ENCODE results near the gene TRA2A.
"Not testable (repeated sequence)": the region's sequence is repeated elsewhere in the genome, so short reads cannot be mapped to it uniquely, and the experiment has no call there.

TRA2A gene

GRCh38 chr7:23530405-23530804 is 1.4 kb downstream of the TRA2A start:
- Histone ChIP-seq H3K4me1 (peaks cover 35% of the 10 kb centered on the region), H3K36me3 (replicated peaks) (peaks cover 27% of the 10 kb centered on the region), H3K4me3 (peak overlapping the region; percentile 98), H3K27me3 (ENCODE audit: low read depth) (no peaks in the 10 kb centered on the region), H3K9me3 (no peaks in the 10 kb centered on the region)
- in situ Hi-C loops (cut with MboI; ENCODE audit: low sequenced_read_pairs) = no loop called here
- peak; percentile 46 to 55 for DNase-seq (ENCODE audit: low spot score in 2 of 2)

- H3K27me3 ChIP-seq (ENCODE audit: low read depth) = no peaks in the 10 kb centered on the region
- in situ Hi-C loops (cut with MboI; ENCODE audit: low sequenced_read_pairs) = no loop called here
Measured at GRCh38 chr7:23529262-23529859, 2.4 kb downstream of the TRA2A start.

GRCh38 chr7:23525611-23526010 is 6.2 kb downstream of the TRA2A start:
- H3K4me3 ChIP-seq; H3K27me3 ChIP-seq (ENCODE audit: low read depth); in situ Hi-C loops (cut with MboI; ENCODE audit: low sequenced_read_pairs); H3K9me3 ChIP-seq; DNase-seq (ENCODE audit: low spot score in 2 of 2): not testable (repeated sequence)
- Histone ChIP-seq H3K4me1 (peaks cover 60% of the 10 kb centered on the region), H3K36me3 (replicated peaks) (peaks cover 32% of the 10 kb centered on the region)

More at GRCh38 chr7:23529262-23529859, 2.4 kb downstream of the TRA2A start:
- H3K4me3 ChIP-seq = peak overlapping the region; percentile 98
- H3K36me3 ChIP-seq (replicated peaks) = peaks cover 27% of the 10 kb centered on the region
- peak in 1 of 2 experiments; percentile 11 for DNase-seq (ENCODE audit: low spot score in 2 of 2)
- H3K9me3 ChIP-seq = no peaks in the 10 kb centered on the region
- H3K4me1 ChIP-seq = peaks cover 37% of the 10 kb centered on the region

- no peaks in the 10 kb centered on the region for H3K27me3 ChIP-seq (ENCODE audit: low read depth)
- no peak for DNase-seq (ENCODE audit: low spot score in 2 of 2)
- in situ Hi-C loops (cut with MboI; ENCODE audit: low sequenced_read_pairs) = no loop called here
- H3K4me3 ChIP-seq = no peak overlapping the region
- H3K36me3 ChIP-seq (replicated peaks) = peaks cover 42% of the 10 kb centered on the region
- peaks cover 61% of the 10 kb centered on the region for H3K4me1 ChIP-seq
- no peaks in the 10 kb centered on the region for H3K9me3 ChIP-seq
Measured at GRCh38 chr7:23524473-23524872, 7.3 kb downstream of the TRA2A start.

GRCh38 chr7:23523486-23524075 is 8.2 kb downstream of the TRA2A start:
- Histone ChIP-seq H3K4me3 (no peak overlapping the region), H3K36me3 (replicated peaks) (peaks cover 51% of the 10 kb centered on the region), H3K27me3 (ENCODE audit: low read depth) (no peaks in the 10 kb centered on the region), H3K4me1 (peaks cover 61% of the 10 kb centered on the region), H3K9me3 (no peaks in the 10 kb centered on the region)
- in situ Hi-C loops (cut with MboI; ENCODE audit: low sequenced_read_pairs) = no loop called here
- no peak for DNase-seq (ENCODE audit: low spot score in 2 of 2)

GRCh38 chr7:23520582-23520981 is 11.2 kb downstream of the TRA2A start:
- Histone ChIP-seq H3K27me3 (ENCODE audit: low read depth) (no peaks in the 10 kb centered on the region), H3K9me3 (no peaks in the 10 kb centered on the region), H3K4me3 (no peak overlapping the region), H3K36me3 (replicated peaks) (peaks cover 62% of the 10 kb centered on the region), H3K4me1 (peaks cover 40% of the 10 kb centered on the region)
- DNase-seq (ENCODE audit: low spot score in 2 of 2) = peak in 1 of 2 experiments; percentile 31
- in situ Hi-C loops (cut with MboI; ENCODE audit: low sequenced_read_pairs) = no loop called here

GRCh38 chr7:23514755-23515154 is 17.0 kb downstream of the TRA2A start:
- Histone ChIP-seq H3K4me1 (no peaks in the 10 kb centered on the region), H3K4me3 (no peak overlapping the region), H3K36me3 (replicated peaks) (peaks cover 92% of the 10 kb centered on the region), H3K9me3 (no peaks in the 10 kb centered on the region), H3K27me3 (ENCODE audit: low read depth) (no peaks in the 10 kb centered on the region)
- no peak for DNase-seq (ENCODE audit: low spot score in 2 of 2)
- in situ Hi-C loops (cut with MboI; ENCODE audit: low sequenced_read_pairs) = no loop called here

GRCh38 chr7:23513746-23514145 is 18.0 kb downstream of the TRA2A start:
- H3K4me3 ChIP-seq; H3K27me3 ChIP-seq (ENCODE audit: low read depth); in situ Hi-C loops (cut with MboI; ENCODE audit: low sequenced_read_pairs); H3K4me1 ChIP-seq; H3K9me3 ChIP-seq; DNase-seq (ENCODE audit: low spot score in 2 of 2): not testable (repeated sequence)
- peaks cover 92% of the 10 kb centered on the region for H3K36me3 ChIP-seq (replicated peaks)

- Histone ChIP-seq H3K27me3 (ENCODE audit: low read depth) (no peaks in the 10 kb centered on the region), H3K36me3 (replicated peaks) (no peaks in the 10 kb centered on the region; the same call in 1 of the 2 replicates), H3K4me1 (peaks cover 5% of the 10 kb centered on the region; the same call in 1 of the 2 replicates), H3K9me3 (no peaks in the 10 kb centered on the region), H3K4me3 (no peak overlapping the region)
- DNase-seq (ENCODE audit: low spot score in 2 of 2) = no peak
- in situ Hi-C loops (cut with MboI; ENCODE audit: low sequenced_read_pairs) = no loop called here
Measured at GRCh38 chr7:23494009-23494408, 37.8 kb downstream of the TRA2A start.

GRCh38 chr7:23491502-23491901 is 40.3 kb downstream of the TRA2A start:
- DNase-seq (ENCODE audit: low spot score in 2 of 2) = peak in 1 of 2 experiments; percentile 46

GRCh38 chr7:23490357-23491135 is 41.2 kb downstream of the TRA2A start:
- H3K4me1 ChIP-seq = peaks cover 5% of the 10 kb centered on the region
- in situ Hi-C loops (cut with MboI; ENCODE audit: low sequenced_read_pairs) = no loop called here
- H3K4me3 ChIP-seq = peak overlapping the region; percentile 53
- no peaks in the 10 kb centered on the region for H3K9me3 ChIP-seq
- no peaks in the 10 kb centered on the region for H3K27me3 ChIP-seq (ENCODE audit: low read depth)
- H3K36me3 ChIP-seq (replicated peaks) = no peaks in the 10 kb centered on the region; the same call in 1 of the 2 replicates
- DNase-seq (ENCODE audit: low spot score in 2 of 2) = peak in 1 of 2 experiments; percentile 76

More at GRCh38 chr7:23491502-23491901, 40.3 kb downstream of the TRA2A start:
- Histone ChIP-seq H3K27me3 (ENCODE audit: low read depth) (no peaks in the 10 kb centered on the region), H3K9me3 (no peaks in the 10 kb centered on the region), H3K36me3 (replicated peaks) (no peaks in the 10 kb centered on the region; the same call in 1 of the 2 replicates), H3K4me1 (peaks cover 5% of the 10 kb centered on the region; the same call in 1 of the 2 replicates), H3K4me3 (peak overlapping the region; percentile 53)
- in situ Hi-C loops (cut with MboI; ENCODE audit: low sequenced_read_pairs) = no loop called here

- in situ Hi-C loops (cut with MboI; ENCODE audit: low sequenced_read_pairs); H3K4me1 ChIP-seq; H3K4me3 ChIP-seq; H3K36me3 ChIP-seq (replicated peaks); DNase-seq (ENCODE audit: low spot score in 2 of 2); H3K9me3 ChIP-seq; H3K27me3 ChIP-seq (ENCODE audit: low read depth): not testable (repeated sequence)
Measured at GRCh38 chr7:23488714-23489113, 43.1 kb downstream of the TRA2A start.

GRCh38 chr7:23487670-23488069 is 44.1 kb downstream of the TRA2A start:
- H3K9me3 ChIP-seq = no peaks in the 10 kb centered on the region
- H3K27me3 ChIP-seq (ENCODE audit: low read depth) = no peaks in the 10 kb centered on the region
- H3K36me3 ChIP-seq (replicated peaks) = no peaks in the 10 kb centered on the region; the same call in 1 of the 2 replicates
- H3K4me1 ChIP-seq = peaks cover 5% of the 10 kb centered on the region
- in situ Hi-C loops (cut with MboI; ENCODE audit: low sequenced_read_pairs) = no loop called here
- no peak overlapping the region for H3K4me3 ChIP-seq
- no peak for DNase-seq (ENCODE audit: low spot score in 2 of 2)
